ENCODE measurements around the gene PRR23E.

The PRR23E gene

GRCh38 chr3:127210654-127210943 lies 17.7 kb downstream of the PRR23E start:
- no peak for DNase-seq

GRCh38 chr3:127211118-127212060 lies 18.5 kb downstream of the PRR23E start:
- no peak for DNase-seq

- DNase-seq, result no peak
Observed at GRCh38 chr3:127212231-127212630, 19.3 kb downstream of the PRR23E start.

- DNase-seq, result no peak
Observed at GRCh38 chr3:127212711-127213110, 19.8 kb downstream of the PRR23E start.

- DNase-seq, result no peak
Observed at GRCh38 chr3:127213381-127213918, 20.5 kb downstream of the PRR23E start.

- DNase-seq, result no peak
Observed at GRCh38 chr3:127214975-127215374, 22.0 kb downstream of the PRR23E start.

- no peak for DNase-seq
Observed at GRCh38 chr3:127215714-127216414, 22.9 kb downstream of the PRR23E start.

GRCh38 chr3:127216415-127217261 lies 23.7 kb downstream of the PRR23E start:
- no peak for DNase-seq

- DNase-seq, result no peak
Observed at GRCh38 chr3:127217596-127218453, 24.9 kb downstream of the PRR23E start.

GRCh38 chr3:127218454-127218922 lies 25.6 kb downstream of the PRR23E start:
- DNase-seq, result no peak

GRCh38 chr3:127220497-127220896 lies 27.6 kb downstream of the PRR23E start:
- no peak for DNase-seq

- DNase-seq, result no peak
Observed at GRCh38 chr3:127221037-127221436, 28.1 kb downstream of the PRR23E start.

- DNase-seq, result no peak
Observed at GRCh38 chr3:127221446-127222035, 28.6 kb downstream of the PRR23E start.

GRCh38 chr3:127222163-127222562 lies 29.2 kb downstream of the PRR23E start:
- no peak for DNase-seq

- no peak for DNase-seq
Observed at GRCh38 chr3:127222664-127223063, 29.7 kb downstream of the PRR23E start.

GRCh38 chr3:127224118-127224517 lies 31.2 kb downstream of the PRR23E start:
- no peak for DNase-seq

- DNase-seq, result no peak
Observed at GRCh38 chr3:127226457-127226856, 33.5 kb downstream of the PRR23E start.

- DNase-seq, result peak; percentile 16 to 33
Observed at GRCh38 chr3:127226946-127227842, 34.3 kb downstream of the PRR23E start.

GRCh38 chr3:127228866-127229265 lies 35.9 kb downstream of the PRR23E start:
- DNase-seq, result no peak

- DNase-seq, result no peak
Observed at GRCh38 chr3:127233371-127233770, 40.4 kb downstream of the PRR23E start.

Measured in activated CD4-positive, alpha-beta T cell treated with anti-CD3 and anti-CD28 coated beads, Interleukin-2, amount 50 U/mL, for 48 hours (primary cell).